Fibroblast of upper back skin (primary cell): ENCODE results near the gene BMPER.

Experiments
- DNase-seq: peaks from one replicate; pipeline ENCODE4 v3.0.0-alpha.2; 2013

Gene BMPER

DNA sequence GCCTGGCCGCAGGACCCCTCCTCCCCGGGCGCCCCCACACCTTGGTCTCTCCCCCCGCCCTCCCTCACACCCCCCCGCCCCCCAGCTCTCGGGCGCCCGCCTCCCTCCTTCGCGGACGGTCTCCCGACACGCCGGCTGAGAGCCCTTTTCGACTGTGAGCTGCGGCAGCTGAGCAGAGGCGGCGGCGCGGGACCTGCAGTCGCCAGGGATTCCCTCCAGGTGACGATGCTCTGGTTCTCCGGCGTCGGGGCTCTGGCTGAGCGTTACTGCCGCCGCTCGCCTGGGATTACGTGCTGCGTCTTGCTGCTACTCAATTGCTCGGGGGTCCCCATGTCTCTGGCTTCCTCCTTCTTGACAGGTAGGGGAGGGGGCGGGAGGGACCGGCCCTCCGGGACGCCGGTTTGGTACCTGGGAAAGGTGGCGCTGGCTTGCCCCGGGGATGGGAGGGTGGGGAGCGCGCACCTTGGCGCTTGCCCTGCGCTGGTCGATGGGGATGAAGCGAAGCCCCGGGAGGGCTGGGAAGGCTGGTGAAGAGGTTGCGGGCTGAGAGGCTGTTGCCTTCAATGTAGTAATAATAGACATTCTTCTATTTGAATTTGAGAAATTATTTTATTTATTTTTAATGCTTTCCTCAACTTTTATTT lies at the start of gene BMPER:
TSS of gene BMPER (plus strand) at position 151 of the 644 bp plus-strand sequence. CDS start at position 226, 75 bp downstream.
- peak; percentile 43 for DNase-seq

DNA sequence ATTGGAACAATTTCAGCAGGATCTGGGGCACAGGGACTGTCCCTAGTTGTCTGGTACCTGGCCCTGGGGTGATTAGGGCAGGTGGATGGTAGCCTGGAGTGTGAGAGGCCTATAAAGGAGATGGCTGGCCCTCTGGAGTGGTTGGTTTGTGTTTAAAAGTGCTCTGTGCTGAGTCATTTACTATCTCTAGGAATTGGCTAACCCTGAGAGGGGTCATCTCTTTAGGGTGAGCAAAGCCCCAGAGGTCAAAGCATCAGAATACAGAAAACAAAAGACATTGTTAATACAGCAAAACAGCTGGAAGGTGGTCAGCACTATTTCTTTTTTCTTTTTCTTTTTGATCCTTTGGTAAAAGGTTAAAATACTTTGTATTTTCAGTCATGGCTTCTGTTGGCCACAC lies 43.4 kb upstream of the BMPER start:
- DNase-seq: no peak

DNA sequence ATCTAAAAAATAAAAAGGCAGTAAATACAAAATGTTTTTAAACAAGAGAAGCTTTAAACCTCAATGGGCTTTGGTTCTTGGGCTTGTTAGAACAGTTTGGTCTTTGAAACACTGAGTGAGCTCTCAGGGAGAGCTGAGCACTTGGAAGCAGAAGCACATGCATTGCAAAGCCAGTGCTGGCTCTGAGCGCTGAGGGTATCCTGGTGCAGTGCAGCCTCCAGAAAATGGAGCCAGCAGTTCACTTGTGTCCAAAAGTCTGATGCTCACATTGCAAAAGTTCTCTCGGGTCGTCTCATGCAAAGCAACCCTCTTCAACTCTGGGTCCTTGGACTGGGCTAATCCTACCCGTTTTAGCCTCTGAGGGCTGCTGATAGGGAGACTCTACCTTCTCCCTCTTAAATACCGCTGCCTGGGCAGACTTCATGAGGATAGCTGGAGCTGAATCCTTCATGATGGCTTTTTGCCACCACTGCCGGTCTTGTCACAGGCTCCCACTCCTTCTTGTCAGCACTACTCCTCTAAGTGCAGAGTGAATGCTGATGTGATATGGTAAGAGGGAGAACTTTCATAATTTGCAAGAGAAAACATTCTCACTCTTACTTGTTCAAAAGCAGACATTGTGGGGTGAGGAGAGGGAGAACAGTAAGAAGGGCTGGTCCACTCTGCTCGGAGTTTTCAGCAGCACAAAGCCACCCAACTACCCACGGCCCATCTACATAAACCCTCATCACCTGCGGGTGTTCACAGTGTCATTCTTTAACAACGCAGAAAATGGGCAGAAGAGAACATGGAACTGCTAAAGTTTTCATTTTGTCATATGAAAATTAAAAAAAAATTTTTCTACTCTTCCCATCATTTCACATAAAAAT lies 42.2 kb upstream of the BMPER start:
- no peak for DNase-seq

DNA sequence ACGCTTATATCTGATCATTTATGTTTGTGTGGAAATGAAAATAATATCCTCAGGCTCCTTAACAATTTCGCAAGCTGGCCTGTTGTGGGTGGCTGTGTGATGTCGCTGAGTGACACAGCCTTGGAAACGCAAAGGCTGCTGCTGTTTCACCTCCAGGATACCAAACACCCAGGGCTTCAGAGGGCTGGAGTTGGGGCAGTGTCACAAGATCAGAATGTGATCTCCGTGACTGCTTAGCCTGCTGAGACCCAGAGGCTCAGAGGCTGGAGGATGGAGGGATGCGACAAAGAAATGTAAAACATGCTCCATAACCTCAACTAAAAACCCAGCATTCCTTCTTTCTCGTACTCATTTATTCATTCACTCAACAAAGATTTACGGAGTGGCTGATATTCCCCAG lies 37.2 kb upstream of the BMPER start:
- peak; percentile 76 for DNase-seq

DNA sequence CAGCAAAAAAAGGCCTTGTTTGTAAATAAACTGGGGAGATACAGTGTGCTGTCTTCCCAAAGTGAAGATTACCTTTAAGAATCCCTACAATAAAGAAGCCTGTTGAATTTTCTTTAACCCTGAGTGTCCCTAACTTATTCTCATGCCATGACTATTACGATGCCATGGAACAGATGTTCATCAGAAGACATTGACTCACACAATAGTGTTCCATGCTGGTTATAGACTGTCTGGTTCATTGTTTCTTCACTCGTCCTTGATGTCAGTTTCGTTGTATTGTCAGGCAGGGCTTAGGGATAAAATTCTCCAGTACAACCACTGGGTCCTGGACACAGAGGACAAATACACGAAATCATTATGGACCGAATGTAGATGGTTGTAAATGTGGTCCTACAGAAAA lies 36.2 kb upstream of the BMPER start:
- DNase-seq: no peak

DNA sequence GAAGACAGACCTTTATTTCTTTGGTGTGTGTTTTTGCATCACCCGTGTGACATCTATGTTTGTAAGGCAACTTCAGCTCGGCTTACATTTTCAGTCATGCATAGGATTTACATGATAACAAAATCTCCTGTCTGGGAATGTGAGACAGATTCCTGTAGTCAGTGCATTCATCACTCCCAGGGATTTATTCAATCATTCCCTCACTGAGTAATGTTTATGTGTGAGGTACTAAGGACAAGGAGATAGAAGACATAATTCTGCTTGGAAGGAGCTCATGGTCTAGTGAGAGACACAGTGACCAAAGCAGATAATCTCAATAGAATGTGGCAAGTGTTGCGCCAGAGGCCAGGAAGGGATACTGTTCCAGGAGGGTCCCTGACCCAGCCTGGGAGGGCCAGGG lies 35.2 kb upstream of the BMPER start:
- peak; percentile 74 for DNase-seq

DNA sequence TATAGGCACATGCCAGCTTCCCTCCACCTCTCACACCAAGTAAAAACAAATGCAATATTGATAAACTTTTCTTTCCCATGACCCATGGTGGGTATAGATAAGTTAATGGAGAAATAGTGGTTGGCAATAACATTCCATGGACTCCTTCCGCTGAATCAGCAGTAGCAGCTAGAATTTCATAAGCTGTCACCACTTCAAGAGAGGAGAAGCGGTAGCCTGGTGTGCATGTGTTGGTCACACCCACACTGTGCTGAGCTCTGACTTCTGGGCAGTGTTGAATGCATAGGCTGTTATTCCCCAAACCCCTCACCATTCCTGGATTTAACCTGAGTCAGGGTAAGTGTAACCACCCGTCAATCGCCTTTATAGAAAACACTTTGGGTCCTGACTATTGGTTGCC lies 32.5 kb upstream of the BMPER start:
- DNase-seq: peak; percentile 73

DNA sequence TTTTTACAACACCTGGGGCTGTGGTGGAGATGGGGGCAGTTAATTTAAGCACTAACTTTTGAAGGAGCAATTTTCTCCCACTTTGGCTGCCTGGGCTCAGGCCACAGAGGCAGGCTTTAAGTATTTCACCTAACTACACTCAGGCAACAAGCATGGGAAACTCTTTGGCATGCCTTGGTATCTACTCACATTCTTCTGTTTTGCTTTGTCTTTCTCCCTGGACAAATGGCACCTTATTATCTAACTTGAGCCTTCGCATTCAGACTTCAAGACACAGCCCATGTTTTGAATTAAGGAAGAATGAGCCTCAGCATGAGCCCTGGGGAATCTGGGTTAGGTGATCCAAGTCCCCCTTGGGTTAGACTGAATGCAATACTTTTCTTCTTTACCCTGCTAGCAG lies 31.8 kb upstream of the BMPER start:
- DNase-seq: peak; percentile 60

DNA sequence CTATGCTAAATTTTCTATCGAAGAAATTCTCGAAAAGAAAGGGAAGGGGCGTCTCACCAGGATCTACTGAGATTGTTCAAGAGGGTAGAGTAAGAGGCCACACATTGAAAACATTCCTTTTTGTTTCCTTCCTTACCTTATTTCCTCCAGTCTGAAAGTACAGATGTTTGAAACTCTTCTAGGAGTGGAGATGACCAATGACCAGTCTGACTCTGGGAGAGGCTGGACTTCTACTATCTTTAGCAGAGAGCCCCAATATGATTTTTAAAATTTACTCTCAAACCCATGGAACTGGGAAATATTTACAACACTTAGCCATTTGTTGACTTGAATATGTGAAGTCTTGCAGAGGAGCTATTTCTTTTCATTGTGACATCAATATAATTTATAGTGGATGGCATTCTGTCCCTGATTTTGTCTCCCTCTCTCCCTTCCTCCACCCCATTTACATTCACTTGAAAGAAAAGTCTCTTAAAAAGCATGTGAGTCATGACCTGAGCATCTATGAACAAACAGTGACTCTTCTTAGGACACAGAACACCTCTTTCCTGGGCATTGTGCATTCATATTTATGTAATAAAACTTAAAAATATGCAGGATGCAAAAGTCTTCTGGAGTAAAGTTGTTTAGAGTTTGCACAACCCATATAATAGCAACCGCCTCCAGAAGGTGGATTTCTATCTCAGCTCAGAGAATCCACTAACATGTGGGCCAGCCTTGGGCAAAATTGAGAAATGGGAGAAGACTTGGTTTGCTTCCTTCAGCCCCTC lies 31.2 kb upstream of the BMPER start:
- DNase-seq: peak; percentile 86

DNA sequence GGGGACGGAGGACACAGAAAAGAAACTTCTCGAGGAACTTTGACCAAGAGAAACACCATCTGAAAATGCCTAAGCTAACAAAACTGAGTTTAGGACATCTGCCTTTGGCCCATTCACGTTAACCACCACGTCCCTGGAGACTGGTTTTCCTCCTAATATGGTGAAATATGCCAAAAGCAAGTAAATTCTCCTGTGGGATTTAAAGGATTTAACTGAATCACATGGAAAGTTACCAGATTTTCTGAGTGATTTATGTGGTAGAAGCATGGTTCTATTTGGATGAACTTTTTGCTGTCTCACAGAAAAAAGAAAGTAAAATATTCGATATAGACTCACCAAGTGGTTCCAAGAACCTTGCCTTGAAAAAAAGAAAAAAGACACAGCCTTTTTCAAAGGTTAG lies 30.4 kb upstream of the BMPER start:
- DNase-seq: peak; percentile 99

DNA sequence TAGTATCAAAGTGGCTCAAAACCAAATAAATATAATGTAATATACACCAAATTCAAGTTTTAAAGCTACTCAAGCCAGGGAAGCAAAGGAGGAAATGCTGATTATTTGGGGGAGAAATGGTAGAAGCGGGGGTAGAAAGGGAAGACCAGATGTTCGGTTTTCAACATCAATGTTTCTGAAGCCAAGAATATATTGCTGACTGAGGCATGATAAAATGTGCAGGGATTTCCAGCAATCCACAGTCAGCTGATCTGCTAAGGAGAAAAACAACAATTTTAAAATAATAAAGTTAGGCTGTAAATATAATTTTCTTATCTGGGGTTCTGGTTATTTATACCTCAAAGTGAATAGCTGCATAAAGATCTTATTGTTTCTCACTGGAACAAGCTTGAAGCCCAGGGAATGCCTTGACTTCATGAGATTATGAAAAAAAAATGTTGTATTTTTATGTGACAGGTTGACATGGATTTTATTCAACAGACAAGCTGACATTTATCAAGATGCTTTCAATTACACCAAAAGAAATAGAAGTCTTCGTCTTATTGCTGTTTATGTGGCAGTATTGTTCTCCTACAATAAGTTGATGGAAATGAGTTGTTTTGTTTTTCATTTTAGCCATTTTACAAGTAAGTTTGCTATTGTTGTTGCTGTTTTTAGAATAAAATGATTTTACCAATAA lies 28.6 kb upstream of the BMPER start:
- peak; percentile 41 for DNase-seq

DNA sequence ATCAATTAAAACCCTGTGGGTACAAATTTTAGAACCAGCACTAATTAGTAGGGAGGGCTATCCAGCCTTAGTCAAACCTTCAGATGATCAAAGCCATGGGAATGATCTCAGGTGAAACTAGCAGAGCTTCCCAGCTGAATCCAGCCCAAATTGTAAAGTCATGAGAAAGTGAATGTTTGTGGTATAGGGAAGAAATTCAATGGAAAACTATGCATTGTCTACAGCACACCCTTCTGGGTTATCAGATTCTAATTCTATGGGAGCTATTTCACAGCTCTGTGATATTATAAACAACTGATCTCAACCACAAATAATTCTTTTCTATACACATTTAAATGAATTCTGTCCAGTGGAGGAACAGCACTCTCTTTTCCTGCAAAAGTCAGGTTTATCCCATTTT lies 24.6 kb upstream of the BMPER start:
- DNase-seq: peak; percentile 85

DNA sequence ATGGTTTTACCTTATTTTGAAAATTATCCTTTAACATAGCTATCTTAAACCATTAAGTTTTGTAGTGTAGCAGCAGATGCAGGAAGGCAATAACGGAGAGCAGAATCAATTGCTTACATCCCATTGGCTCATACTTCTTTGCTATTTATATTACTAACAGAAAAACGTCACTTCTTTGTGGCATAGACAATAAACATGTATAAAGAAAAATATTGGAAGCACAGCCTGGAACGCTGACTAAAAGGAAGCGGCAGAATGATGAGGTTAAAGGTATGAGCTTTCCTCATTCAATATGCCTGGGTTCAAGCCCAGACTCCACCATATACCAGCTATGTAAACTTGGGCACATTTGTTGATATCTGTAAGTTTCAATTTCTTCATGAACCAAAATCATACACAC lies 24.0 kb upstream of the BMPER start:
- DNase-seq: no peak

DNA sequence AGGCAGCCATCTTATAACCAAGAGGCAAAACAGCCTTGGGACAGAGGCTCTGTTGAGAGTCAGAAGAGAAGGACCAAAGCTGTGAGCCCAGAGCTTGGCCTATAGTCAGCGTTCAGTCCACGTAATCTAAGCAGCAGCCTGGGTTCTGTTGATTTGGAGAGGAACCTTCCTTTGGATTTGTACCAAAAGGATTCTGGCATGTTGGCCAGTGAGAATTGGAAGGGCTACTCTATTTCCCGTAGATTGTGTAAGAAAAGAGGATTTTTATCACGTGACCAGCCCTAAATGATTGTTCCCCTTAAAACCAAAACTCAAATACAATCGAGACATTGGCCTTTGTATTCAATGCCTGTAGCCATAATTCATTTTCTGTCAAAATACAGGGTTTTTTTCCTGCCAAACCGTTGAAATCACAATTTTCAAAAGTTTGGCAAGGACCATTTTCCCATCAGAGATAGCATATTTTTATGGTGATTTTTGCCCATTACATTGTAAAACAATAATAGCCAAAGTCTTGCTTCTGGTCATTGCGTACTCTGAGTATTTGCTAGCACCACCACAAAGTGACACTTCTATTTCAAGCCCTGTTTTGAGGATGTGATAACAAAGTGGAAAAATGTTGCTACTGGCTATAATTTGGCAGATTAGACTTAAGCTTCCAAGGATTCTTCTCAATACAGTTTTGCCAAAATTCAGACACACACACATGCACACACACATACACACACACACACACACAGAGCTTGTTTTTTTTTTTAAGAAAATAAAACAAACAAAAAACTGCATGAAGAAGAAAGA lies 23.1 kb upstream of the BMPER start:
- DNase-seq: peak; percentile 43

DNA sequence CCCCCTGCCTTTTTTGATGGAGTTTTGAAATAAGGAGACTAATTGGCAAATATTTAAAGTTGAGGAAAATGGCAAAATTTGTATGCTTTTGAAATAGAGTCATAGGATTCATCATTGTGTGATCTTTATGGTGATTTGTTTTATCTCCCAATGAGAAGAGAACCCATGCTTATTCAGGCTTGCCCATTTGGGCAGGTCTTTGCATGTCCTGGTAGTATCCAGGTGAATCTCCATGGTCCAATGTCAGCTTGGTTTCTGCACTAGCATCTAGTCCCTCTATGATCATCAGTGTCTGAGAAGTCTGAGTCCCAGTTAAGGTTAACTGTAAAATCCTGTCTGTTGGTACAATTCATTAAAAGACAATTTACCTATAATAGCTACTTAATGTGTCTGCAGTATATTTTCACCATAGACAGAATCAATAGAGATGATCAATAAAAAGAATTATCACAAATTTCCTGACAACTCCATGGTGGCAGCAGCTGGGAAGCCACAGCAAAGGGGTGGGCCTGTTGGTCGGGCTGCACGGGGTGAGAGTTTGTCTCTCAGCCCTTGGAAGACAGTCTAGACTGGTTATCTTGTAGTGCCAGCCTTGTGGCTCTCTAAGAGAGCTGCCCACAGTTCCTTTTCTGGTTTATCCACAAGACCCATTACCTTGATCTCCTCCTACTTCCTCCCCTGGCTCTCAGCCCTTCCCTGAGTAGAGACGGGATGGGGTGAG lies 22.2 kb upstream of the BMPER start:
- no peak for DNase-seq

DNA sequence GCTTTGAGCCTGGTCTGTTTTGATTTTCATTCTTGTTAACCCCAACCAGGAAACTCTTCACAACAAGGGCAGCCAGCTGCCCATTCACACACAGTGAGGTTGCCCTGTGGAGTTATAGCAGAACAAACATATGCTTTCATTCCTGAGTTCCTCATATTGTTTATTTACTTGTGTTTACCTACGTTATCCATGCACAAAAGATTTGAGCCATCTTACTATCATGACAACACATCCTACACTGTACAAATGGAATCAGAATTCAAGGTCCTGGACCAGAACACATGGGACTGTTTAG lies 21.7 kb upstream of the BMPER start:
- no peak for DNase-seq

DNA sequence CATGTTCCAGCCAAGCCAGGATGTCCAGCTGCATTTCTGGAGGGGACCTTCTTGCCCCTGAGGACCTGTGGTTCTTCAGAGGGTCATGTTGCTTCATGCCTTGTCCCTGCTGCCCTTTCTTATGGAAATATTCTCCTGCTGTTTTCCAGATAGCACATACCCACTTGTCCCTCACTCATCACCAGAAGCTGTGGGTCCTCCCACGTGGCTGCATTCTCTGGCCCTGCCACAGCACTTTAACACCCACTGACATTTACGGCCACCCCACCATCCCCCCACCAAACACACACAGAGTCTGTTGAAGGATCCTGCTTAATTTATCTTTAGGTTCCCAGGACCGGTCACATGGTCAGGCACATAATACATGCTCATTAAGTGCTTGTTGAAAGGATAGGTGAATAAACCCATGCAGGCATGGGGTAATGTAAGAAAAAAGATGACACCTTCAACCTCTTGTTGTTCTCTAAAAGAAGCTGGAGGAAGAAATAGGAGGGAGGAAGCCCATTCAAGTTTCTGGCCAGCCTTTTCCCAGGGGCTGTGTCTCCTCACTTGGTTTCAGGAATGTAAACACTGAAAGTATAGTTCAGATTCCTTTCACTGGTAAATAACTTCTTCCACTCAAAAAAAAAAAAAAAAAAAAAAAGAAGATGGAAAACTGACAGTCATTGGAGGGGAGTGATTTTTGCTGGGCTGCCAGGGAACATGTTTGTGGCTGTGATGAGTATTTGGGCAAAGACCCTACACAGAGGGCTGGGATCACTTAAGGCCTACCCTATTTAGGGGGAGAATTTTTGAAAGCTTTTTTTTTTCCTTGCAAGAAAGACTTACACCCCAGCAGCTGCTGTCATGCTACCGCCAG lies 19.8 kb upstream of the BMPER start:
- DNase-seq: peak; percentile 66

DNA sequence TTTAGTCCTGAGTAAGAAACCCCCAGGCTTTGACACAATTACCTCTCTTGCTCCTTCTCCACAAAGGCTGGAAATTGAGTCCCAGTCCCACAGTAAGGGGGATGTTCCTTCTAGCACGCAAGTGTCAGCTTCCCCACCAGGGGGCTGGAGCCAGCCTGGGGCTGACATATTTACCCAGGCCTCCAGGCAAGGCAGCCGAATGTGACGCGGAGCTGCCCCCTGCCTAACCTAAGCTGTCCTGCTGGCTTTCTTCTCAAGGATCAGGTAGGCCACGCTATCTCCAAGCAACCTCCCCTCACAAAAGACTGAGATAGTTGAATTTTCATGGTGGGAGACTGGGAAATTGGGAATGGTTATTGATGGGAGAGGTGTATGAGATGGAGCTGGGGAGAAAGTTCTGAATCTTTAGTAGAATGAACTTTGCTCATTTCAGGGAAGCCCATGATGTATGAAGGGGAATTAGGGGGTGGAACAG lies 19.2 kb upstream of the BMPER start:
- DNase-seq: peak; percentile 56

DNA sequence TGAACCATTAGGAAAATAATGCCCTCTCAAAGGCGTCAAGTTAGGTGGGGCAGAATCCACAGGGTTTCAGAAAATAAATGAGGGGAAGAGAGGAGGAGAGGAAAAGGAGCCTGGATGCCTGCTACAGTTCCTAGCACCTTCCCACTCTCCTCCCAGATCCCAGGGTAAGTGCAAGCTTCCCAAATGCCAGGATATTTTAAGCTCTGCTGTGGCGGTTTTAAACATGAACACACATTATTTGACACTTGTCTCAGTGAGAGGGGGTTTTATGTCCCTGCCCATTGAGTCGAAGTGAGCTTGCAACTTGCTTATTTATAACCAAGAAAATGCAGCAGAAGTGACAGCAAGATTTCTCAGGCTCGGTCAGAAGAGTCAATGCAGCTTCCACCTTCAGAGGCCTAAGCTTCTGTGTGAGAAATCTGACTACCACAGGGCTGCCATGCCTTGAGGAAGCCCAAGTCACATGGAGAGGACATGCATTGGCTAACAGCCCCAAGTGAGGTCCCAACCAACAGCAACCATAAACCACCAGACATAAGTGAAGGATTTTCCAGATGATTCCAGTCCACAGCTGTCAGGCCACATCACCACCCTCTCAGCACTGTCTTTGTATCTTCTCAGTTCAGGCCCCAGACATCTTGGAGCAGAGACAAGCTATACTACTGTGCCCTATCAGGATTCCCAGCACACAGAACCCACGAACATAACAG lies 17.9 kb upstream of the BMPER start:
- DNase-seq: no peak

DNA sequence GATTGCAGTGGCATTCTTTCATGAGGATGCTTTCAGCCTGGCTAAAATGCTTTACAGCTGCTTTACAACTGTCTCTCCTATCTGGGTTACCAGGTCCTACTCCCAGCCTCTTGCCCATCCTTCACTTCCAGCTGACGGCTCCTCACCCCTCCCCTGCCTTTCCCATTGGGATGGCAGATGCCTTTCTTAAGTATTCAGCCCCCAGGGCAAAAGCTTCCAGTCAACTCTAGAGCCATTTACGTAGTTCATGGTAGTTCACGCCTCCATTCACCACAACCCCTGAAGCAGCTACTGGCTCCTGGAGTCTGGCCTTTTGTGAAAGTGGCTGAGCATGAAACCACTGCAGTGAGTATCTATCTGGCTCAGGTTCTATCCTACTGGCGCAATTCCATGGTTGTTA lies 17.2 kb upstream of the BMPER start:
- DNase-seq: peak; percentile 37
